NCI-H1105 (cell line): ENCODE results near the gene LRRFIP1.

Source experiments
- DNase-seq: peaks from one replicate; lab custom pipeline; 2025; lab: John Stamatoyannopoulos, UW

Gene LRRFIP1

GRCh38 chr2:237618449-237618848, 8.9 kb upstream of the LRRFIP1 start:
- DNase-seq, result no peak

GRCh38 chr2:237623428-237624403, 3.7 kb upstream of the LRRFIP1 start:
- no peak for DNase-seq

- no peak for DNase-seq
Observed at GRCh38 chr2:237624565-237624964, 2.8 kb upstream of the LRRFIP1 start.

- no peak for DNase-seq
Observed at GRCh38 chr2:237625216-237625705, 2.1 kb upstream of the LRRFIP1 start.

GRCh38 chr2:237625777-237626176, 1.6 kb upstream of the LRRFIP1 start:
- DNase-seq, result no peak

GRCh38 chr2:237626813-237627440, 460 bp upstream of the LRRFIP1 start:
- no peak for DNase-seq

GRCh38 chr2:237628247-237629187, 1.1 kb downstream of the LRRFIP1 start:
- DNase-seq, result no peak

- no peak for DNase-seq
Observed at GRCh38 chr2:237629188-237629534, 1.8 kb downstream of the LRRFIP1 start.

GRCh38 chr2:237629739-237630138, 2.4 kb downstream of the LRRFIP1 start:
- DNase-seq, result no peak

GRCh38 chr2:237630216-237631000, 3.0 kb downstream of the LRRFIP1 start:
- no peak for DNase-seq

- no peak for DNase-seq
Observed at GRCh38 chr2:237631007-237631785, 3.8 kb downstream of the LRRFIP1 start.

GRCh38 chr2:237631801-237632585, 4.6 kb downstream of the LRRFIP1 start:
- no peak for DNase-seq

- no peak for DNase-seq
Observed at GRCh38 chr2:237633061-237633561, 5.7 kb downstream of the LRRFIP1 start.

- no peak for DNase-seq
Observed at GRCh38 chr2:237636578-237636977, 9.2 kb downstream of the LRRFIP1 start.

GRCh38 chr2:237637429-237638135, 10.2 kb downstream of the LRRFIP1 start:
- no peak for DNase-seq

GRCh38 chr2:237638176-237638575, 10.8 kb downstream of the LRRFIP1 start:
- no peak for DNase-seq

- no peak for DNase-seq
Observed at GRCh38 chr2:237639052-237639835, 11.9 kb downstream of the LRRFIP1 start.

- DNase-seq, result no peak
Observed at GRCh38 chr2:237639836-237640220, 12.4 kb downstream of the LRRFIP1 start.
